Stomach (tissue), 4 donors: ENCODE results near the gene CLIP2.

Experiments used
- CTCF ChIP-seq, 7 experiments: fragments of 450-650 bp in 4 of 7; fragments of 200-600 bp in 3 of 7; sonication (generic) in 3 of 7; IDR thresholded peaks; one replicate each; pipeline ENCODE4 v1.5.1; 2016 to 2019; ENCODE audit warnings: antibody characterized with exemption in 7 of 7, control low read depth in 2 of 7, mild to moderate bottlenecking in 1 of 7
- EP300 ChIP-seq: sonication (generic); formaldehyde crosslinking; IDR thresholded peaks from one replicate; pipeline ENCODE4 v1.6.1; 2017; ENCODE audit warnings: antibody characterized with exemption
- POLR2A ChIP-seq, 4 donors: fragments of 450-650 bp; IDR thresholded peaks; one replicate each; pipeline ENCODE4 v1.6.1; 2016; ENCODE audit warnings: antibody characterized with exemption in 4 of 4, control low read depth in 2 of 4, mild to moderate bottlenecking in 1 of 4, moderate library complexity in 1 of 4
- POLR2AphosphoS5 ChIP-seq, 3 donors: sonication (generic); formaldehyde crosslinking; IDR thresholded peaks; one replicate each; pipeline ENCODE4 v1.6.1; 2016; ENCODE audit warnings: antibody characterized with exemption in 3 of 3

GRCh38 chr7:74443543-74444247 lies 154.5 kb downstream of the CLIP2 start:
- TF ChIP-seq CTCF (IDR thresholded peaks at IDR 0.05): no peak
- no peak for TF ChIP-seq POLR2A (IDR thresholded peaks at IDR 0.05)
- no peak for TF ChIP-seq POLR2AphosphoS5 (IDR thresholded peaks at IDR 0.05)
- TF ChIP-seq EP300: no peak
